GM21825 (cell line): ENCODE results near the gene DND1.
"Not testable (repeated sequence)": the region's sequence is repeated elsewhere in the genome, so short reads cannot be mapped to it uniquely, and the experiment has no call there.

Experiments used
- ATAC-seq: cut with Tn5 transposase; IDR thresholded peaks from one replicate; pipeline ENCODE4 v1.9.1; 2021; ENCODE audit warnings: mild to moderate bottlenecking, moderate library complexity; ENCODE audit not compliant: unreplicated experiment

The DND1 gene

DNA sequence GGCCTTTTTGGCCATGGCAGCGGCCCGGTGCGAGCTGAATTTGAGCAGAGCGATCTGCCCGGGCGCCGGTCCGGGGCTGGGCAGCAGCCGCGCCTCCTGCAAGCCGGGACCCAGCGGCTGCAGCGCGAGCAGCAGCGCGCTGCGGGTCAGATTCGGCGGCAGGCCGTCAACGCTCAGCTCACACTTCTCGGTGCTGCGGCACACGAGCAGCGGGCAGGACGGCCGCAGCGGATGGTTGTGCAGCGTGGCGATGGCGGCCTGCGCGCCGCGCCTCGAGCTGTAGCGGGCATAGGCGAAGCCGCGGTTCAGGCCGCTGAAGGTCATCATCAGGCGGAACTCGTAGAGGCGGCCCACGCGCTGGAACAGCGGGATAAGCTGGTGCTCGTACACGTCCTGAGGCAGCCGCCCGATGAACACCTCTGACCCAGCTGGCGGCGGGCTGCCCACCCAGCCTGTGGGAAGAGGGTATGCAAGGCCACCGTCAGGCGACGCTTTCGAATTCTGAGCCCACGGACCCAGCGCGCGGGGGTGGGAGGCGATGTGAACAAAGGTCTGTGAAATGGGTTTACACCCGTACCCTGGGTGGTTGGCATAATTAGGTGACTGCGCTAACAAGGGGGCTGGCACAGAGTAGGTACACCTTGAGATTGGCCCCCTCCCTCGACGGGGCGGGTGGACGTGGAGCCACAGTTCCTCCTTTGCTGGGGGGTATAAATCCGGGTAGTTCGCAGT, 755 bp downstream of the DND1 start:
- ATAC-seq, result no peak

DNA sequence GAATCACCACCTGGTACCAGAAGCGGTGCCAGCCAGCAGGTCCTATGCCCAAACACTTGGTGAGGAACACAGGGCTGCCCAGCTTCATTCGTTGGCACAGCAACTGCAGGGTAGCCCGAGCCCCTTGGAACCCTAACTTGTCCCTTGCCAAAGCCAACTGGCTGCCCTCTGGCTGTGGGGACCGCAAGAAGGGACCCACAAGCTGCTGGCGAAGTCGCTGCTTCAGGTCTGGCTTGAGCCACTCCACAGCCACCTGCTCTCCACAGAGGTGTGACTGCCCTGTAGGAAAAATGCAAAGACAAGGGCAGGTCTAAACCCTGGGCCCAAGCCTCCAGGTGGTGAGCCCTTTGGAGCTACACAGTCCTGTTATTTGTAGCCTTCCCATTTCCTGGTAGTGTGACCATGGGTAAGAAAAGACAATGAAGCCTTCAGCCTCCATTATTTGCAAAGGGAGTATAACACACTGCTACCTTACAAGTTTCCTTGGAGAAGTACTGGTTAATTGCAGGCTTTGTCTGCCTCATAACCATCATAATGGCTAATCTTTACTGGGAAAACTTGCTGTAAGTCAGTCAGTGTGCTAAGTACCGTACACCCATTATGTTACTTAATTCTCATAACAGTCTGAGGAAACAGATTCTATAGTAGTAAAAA, 1.8 kb downstream of the DND1 start:
- no peak for ATAC-seq

DNA sequence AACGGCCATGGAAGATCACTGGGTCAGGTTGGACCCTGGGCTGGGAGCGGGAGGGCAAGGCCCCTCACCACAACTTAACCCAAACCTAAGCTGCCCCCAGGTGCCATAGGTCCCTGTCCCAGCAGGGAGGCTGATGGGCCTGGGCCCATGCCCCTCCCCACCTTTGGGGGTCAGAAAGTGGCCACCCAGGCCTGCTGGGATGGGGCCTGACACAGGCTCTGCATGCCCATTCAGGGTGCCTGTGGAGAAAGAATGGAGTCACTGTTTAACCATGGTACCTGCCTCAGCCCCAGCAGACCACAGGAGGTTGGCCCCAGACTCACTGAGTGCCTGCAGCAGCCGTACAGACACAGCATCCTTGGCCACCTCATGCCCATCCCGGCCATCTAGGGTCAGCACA, 2.3 kb downstream of the DND1 start:
- ATAC-seq, result not testable (repeated sequence)

DNA sequence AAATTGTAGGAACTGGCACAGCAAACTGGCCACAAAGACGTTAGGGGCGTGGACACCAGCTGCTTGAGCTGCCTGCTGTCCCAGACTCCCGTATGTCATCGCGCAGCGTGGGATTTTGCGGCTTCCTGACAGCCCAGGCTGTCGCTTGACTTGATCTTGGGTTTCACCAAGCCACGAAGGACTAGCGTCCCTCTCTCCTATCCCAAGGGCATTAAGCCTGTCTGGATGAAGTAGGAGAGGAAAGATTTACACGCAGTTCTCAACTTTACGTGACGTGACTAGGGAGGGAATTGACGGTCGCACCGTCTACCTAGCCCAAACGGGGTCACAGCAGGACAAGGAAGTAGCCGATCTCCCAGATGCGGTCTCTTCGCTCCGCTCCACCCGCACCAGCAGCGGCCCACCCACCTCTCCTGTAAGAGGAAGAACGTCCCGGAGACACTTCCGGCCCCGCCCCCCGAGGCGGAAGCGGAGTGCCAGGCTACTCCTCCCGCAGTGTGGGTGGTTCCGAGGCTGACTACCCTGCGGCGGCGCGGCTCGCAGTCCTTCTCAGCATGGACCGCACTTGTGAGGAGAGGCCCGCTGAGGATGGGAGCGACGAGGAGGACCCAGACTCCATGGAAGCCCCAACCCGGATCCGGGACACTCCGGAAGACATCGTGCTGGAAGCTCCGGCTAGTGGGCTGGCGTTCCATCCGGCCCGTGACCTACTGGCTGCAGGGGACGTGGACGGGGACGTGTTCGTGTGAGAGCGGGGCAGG, 8.8 kb downstream of the DND1 start, which contains the start of gene WDR55:
Gene WDR55, plus strand, starts transcription at position 546 of the 761 bp plus-strand sequence. Its CDS starts 9 bp downstream, at position 555.
- peak; percentile 96 for ATAC-seq

DNA sequence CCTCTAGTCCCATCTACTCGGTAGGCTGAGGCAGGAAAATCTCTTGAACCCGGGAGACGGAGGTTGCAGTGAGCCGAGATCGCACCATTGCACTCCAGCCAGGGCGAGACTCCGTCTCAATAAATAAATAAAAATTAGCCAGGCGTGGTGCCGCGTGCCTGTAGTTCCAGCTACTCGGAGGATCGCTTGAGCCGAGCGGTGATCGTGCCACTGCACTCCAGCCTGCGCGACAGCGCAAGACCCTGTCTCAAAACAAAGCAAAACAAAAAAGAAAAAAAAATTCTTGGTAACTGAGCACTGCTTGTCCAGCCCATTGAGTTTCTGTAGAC, 9.4 kb downstream of the DND1 start:
- ATAC-seq, result no peak

DNA sequence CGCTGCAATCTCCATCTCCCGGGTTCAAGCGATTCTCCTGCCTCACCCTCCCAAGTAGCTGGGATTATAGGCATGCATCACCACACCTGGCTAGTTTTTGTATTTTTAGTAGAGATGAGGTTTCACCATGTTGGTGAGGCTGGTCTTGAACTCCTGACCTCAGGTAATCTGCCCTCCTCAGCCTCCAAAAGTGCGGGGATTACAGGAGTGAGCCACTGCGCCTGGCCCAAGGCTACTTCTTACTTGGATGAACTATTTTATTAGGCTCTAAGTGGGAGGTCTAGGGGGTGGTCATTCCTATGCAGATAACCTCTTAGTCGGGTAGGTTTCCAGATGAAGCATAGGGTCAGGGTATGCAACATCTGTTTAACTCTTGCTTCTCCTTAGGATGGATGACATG, 13.0 kb downstream of the DND1 start:
- not testable (repeated sequence) for ATAC-seq

DNA sequence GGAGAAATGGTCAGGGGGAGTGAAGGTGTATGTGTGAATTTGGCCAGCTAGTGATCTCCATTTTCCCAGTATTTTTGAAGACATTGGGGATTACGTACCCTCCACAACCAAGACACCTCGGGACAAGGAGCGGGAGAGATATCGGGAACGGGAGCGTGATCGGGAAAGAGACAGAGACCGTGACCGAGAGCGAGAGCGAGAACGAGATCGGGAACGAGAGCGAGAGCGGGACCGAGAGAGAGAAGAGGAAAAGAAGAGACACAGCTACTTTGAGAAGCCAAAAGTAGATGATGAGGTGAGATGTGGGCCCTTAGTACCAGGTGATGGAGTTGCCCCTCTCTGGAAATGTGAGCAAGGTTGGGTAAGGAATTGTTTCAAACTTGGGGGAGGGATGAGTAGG, 14.5 kb downstream of the DND1 start:
- no peak for ATAC-seq

DNA sequence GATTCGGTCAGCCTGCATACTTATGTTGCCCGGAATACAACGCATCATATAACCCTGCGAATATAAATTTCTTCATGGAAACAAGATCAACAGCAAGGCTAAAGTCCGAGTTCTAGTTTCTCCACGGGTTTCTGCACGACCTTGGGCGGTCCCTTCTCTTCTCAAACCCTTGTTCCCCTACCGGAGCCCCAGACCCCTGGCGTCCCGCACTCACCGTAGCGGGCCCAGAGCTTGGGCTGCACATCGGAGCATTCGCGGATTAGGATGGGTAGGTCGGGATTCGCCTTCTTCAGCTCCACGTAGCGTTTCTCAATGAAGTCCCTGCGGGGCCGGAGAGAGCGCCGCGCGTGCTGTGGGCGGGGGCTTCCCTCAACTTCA, 26.3 kb downstream of the DND1 start:
- peak; percentile 11 for ATAC-seq

DNA sequence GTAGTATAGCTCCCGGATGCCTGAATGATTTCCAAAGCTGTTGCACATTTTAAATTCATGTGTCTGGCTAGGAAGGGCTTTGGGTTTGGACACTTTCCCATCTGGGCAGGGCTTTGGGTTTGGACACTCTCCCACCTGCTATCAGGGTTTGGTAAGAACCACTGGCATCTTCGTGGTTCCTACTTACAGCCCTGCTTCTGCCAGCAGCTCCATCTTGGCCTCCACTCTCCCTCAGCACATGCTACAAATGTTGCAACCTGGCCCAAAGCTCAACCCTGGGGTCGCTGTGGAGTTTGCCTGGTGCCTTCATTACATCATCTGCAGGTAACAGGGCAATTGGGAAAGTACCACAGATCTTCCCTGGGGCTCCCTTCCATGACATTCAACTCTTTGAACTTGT, 30.7 kb downstream of the DND1 start:
- ATAC-seq, result no peak

DNA sequence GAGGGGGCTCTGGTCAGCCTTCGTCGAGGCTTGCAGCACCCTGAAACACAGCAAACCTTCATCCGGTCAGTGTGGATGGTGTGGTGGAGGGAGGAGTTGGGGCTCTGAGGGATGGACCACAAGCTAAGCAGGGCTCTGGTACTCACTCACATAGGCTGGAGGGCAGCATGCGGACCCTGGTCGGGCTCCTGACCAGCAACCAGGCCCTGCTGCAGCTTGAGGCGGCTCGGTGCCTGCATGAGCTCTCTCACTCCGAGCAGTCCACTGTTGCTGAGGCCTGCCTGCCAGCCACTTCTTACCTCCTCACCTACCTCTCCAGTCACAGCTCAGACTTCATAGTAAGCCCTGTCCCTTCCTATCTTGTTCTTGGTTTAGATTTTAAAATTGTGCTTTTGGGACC, 31.7 kb downstream of the DND1 start:
- ATAC-seq, result no peak

DNA sequence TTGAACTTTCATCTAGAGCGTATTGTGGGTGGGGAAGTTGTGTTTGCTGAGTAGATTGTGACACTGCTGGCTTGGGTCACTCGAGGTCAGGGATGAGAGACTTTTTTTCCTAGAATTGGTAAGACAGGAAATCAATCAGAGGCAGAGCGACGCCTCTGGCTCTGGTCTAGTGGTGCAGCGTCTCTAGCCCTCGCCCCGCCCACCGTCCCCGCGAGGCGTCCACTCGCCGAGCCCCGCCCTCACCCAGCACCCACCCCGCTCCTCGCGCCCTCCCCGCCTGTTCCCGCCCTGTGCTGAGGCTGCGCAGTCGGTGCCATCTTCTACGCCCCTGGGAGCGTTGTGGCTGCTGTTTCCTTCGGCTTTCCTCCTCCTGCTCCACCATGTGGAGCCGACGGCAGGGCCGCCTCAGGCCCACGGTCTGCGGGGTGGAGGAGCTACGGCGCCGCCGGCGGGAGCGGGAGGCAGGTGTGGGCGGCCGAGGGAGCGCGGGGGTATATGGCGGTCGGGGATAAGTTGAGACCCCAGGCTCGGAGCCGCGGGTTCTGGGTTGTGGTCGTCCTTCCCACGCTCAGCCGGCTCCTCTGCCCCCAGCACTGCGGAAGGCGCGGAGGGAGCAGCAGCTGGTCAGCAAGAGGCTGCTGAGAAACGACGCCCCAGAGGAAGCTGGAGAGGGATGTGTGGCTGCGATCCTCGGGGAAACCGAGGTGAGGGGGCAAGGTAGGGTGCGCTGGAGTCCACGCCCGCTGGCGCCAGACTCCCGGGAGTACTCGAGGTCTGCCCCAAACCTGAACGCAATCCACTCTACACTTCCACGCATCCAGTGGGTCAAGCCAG, 34.0 kb downstream of the DND1 start, which contains the start of gene TMCO6:
Gene TMCO6, plus strand, starts transcription at position 304 of the 834 bp plus-strand sequence. Its CDS starts 77 bp downstream, at position 381.
- ATAC-seq, result peak; percentile 95

DNA sequence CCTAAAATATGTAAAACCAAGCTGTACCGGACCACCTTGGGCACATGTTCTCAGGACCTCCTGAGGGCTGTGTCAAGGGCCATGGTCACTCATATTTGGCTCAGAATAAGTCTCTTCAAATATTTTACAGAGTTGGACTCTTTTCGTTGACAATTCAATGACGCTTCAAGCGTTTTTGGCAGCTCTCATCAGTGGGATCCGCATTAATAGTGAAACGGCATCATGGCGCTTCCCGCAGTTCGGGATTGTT, 34.6 kb downstream of the DND1 start:
- not testable (repeated sequence) for ATAC-seq

DNA sequence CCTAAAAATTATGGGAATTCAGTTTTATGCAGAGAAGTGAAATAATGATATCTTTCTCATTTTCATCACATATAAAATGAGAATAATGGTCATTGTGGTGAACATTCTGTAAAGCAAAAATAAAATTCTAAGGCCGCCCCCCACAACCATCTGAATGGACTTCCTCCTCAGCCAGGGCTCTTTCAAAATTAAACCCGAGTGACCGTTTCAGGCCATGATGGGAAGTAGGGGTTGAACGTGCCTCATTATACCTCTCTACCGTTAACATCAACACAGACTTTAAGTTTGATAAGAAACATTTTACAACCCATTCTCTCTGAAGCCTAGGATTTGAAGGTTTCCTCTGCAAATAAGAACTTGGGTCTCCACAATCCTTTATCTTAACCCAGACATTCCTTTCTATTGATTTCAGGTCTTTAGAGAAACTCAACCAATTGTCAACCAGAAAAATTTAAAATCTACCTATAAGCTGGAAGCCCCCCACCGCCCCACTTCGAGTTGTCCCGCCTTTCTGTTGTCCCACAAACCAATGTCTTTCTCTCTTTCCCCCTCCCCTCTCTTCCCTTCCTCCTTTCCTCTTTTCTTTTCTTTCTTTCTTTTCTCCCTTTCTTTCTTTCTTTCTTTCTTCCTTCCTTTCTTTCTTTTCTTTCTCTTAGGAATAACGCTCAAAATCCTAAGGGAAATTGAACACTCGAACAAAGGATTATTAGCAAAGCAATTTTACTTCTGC, 35.8 kb downstream of the DND1 start:
- ATAC-seq, result no peak

DNA sequence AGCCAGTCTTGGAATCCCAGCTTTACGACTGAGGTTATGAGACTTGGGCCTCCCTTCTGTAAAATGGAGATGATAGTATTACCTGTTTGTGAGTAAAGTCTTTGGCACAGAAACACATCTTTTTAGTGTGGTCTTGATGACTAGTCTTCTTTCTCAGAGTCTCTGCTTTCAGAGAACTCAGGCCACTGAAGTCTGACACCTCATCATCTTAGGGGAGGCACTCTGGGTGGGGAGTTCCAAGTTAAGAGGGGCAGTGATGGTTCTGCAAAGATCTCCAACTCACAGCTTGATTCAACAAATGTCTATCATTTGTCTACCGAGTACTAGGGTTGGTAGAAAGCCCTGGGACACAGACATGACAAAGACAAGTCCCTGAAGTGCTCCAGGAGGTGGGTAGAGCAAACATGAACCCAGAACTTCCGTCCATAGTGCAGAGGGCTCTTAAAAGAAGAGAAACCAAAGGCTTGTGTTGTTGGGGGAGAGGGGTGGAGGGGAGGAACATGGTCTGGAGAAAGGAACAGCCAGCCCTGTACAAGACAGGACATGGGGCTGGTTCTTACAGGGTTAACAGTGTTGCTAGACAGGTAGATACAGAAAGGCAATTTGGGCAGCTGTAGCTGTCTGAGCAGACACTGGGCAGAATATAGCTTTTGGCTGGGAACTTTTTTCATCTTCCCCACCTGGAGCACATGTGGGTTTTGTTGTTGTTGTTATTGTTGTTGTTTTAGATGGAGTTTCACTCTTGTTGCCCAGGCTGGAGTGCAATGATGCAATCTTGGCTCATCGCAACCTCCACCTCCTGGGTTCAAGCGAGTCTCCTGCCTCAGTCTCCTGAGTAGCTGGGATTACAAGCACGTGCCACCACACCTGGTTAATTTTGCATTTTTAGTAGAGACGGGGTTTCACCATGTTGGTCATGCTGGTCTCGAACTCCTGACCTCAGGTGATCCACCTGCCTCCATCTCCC, 37.8 kb downstream of the DND1 start:
- ATAC-seq, result no peak

DNA sequence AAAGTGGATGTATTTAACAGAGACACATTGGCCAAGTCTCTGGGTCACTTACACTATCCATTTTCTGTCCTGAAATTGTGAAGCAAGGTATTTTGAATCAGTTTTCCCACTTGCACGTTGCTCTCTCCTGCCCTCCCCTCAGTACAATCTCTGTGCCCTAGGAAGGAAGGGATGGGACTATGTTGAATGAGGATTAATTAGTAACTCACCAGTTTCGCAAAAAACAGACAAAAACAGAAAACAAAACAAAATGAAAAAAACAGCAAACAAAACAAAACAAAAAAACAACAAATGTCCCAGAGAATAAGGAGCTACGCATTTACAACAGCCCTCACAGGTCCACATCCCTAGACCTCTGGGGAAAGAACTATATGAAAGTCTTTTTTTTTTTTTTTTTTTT, 39.3 kb downstream of the DND1 start:
- ATAC-seq, result no peak

DNA sequence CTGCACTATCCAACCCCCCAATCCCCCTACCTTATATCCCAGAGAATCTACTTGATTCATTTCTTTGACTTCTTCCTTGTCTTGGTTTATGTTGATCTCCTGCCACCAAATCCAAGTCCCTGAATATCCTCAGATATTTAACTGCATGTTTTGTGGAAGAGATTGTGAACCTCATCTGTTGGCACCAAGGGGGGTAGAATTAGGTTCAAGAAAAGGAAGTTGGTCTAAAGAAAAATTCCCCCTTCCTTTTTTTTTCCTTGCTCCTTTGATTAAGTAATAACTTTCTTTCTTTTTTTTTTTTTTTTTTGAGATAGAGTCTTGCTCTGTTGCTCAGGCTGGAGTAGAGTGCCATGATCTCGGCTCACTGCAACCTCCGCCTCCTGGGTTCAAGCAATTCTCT, 39.9 kb downstream of the DND1 start:
- no peak for ATAC-seq

DNA sequence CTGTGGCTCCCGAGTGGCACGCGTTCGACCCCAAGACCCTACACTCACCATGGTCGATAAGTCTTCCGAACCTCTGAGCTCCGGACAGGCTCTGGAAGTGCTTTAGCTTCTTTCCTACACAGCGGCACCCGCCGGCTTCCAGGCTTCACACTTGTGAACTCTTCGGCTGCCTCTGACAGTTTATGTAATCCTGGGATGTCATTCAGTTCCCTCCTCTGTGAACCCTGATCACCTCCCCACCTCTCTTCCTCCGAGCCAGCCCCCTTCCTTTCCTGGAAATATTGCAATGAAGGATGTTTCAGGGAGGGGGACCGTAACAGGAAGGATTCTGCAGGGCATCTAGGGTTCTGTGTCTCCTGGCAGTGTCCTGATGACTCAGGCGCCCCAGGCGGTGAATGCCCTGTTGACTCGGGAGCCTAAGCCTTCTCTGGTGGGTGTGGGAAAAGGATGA, 40.3 kb downstream of the DND1 start, which contains the start of gene CD14:
Gene CD14, minus strand, starts transcription at position 155 of the 451 bp plus-strand sequence. Its CDS starts 104 bp downstream, at position 51.
- no peak for ATAC-seq

DNA sequence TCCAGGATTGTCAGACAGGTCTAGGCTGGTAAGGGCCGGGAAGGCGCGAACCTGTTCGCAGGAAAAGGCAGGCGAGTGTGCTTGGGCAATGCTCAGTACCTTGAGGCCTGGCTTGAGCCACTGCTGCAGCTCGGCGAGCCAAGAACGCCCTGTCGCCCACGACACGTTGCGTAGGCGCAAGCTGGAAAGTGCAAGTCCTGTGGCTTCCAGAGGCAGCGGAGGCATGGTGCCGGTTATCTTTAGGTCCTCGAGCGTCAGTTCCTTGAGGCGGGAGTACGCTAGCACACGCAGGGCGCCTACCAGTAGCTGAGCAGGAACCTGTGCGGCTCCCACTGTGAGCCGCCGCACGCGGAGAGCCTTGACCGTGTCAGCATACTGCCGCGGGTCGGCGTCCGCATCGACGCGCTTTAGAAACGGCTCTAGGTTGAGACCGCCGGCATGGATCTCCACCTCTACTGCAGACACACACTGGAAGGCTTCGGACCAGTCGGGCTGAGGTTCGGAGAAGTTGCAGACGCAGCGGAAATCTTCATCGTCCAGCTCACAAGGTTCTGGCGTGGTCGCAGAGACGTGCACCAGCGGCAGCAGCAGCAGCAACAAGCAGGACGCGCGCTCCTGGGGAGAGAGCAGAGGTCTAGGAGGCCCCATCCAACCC, 40.9 kb downstream of the DND1 start:
- ATAC-seq, result peak; percentile 55
